ENCODE measurements around the gene INSM1. TPM values are rescaled to one million over a fixed set of nuclear protein-coding genes. Genes with fewer than 3 reads are reported as not detected.

INSM1 gene
- total and polyA plus RNA-seq, 2 donors (not counting 3 experiments of a cell fraction or from before 2014, with no cell fraction given), result not detected

GRCh38 chr20:20395087-20395486 is 27.2 kb downstream of the INSM1 start:
- no peak for TF ChIP-seq GATA2 (IDR thresholded peaks at IDR 0.05; ENCODE audit: insufficient read depth, insufficient read length, low read depth, low read length)
- Histone ChIP-seq H3K4me3 (replicated peaks in 1 of 3; ENCODE audit: insufficient read depth in 1 of 3, low read depth in 1 of 3, low read length in 3 of 3) (no peak overlapping the region), H4K20me1 (replicated peaks; ENCODE audit: control insufficient read depth, extremely low read depth, insufficient read depth, low read length) (no peaks in the 10 kb centered on the region), H3K27me3 (ENCODE audit: control insufficient read depth in 2 of 2, insufficient read depth in 2 of 2, low read length in 2 of 2) (no peaks in the 10 kb centered on the region), H3K4me1 (ENCODE audit: control insufficient read depth, extremely low read depth, insufficient read depth, low read length) (no peaks in the 10 kb centered on the region), H2AFZ (ENCODE audit: low read depth, low read length) (no peak overlapping the region), H3K36me3 (ENCODE audit: control insufficient read depth in 2 of 2, extremely low read depth in 1 of 2, insufficient read depth in 2 of 2, low read length in 2 of 2) (peaks cover 0 to 16% of the 10 kb centered on the region in 2 experiments), H3K79me2 (ENCODE audit: control insufficient read depth, insufficient read depth, low read length) (no peaks in the 10 kb centered on the region), H3K9ac (replicated peaks; ENCODE audit: extremely low read depth, insufficient read depth, low read length) (no peak overlapping the region), H3K27ac (ENCODE audit: insufficient read depth, low read depth, low read length) (no peak overlapping the region), H3K9me1 (replicated peaks; ENCODE audit: control insufficient read depth, extremely low read depth, insufficient read depth, low read length) (no peaks in the 10 kb centered on the region), H3K4me2 (ENCODE audit: insufficient read depth, low read length) (no peak overlapping the region), H3K9me3 (replicated peaks; ENCODE audit: control insufficient read depth, insufficient read depth, low read length) (no peaks in the 10 kb centered on the region)
- no peak for FAIRE-seq
- intact Hi-C loops (cut with micrococcal nuclease), result no loop called here
- CTCF ChIA-PET, result no interaction called here
- dilution Hi-C loops (cut with MboI; ENCODE audit: extremely low pct_ligation_motif_present, low sequenced_read_pairs), result no loop called here
- POLR2A ChIA-PET, result no interaction called here
- BruUV-seq (replicated peaks), result no TSS peak
- no peak for DNase-seq (ENCODE audit: low read depth, low spot score)

DNA sequence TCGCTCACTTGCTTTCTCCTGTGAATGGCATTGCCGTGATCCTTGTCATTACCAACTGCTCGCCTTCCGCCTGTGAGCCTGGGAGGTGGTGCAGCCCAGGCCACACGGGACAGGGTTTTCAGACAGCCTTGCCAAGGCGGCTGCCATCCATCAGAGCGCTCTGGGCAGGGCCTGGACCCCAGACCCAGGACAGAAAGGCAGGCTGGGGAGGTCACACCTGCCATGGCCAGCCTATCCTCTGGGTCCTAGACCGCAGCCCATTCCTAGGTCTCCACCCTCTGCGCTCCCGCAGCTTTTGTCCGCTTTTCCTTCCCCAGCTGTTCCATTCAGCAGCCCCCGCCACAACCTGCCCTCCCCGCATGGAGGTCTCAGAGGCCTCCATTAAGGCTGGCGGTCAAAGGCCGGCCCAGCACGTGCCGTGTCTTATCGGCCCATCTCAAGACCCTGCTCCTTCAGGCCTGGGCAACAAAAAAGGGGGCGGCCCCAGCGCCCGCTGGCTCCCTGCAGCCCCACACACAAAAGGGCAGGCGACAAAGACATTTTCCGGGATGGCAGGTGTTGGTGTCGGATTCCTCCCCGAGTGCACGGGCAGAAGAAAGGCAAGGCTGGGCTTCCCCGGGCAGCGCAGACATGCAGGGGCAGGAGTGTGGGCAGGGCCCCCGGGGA is 28.1 kb downstream of the INSM1 start:
- BruUV-seq (replicated peaks), result no TSS peak
- ChIA-PET POLR2A (no interaction called here), CTCF (no interaction called here)

More for the DNA sequence above, 28.1 kb downstream of the INSM1 start:
- Histone ChIP-seq H3K9me1 (replicated peaks; ENCODE audit: control insufficient read depth, extremely low read depth, insufficient read depth, low read length) (no peaks in the 10 kb centered on the region), H3K4me3 (replicated peaks in 1 of 3; ENCODE audit: insufficient read depth in 1 of 3, low read depth in 1 of 3, low read length in 3 of 3) (no peak overlapping the region), H3K27ac (ENCODE audit: insufficient read depth, low read depth, low read length) (no peak overlapping the region), H3K4me1 (ENCODE audit: control insufficient read depth, extremely low read depth, insufficient read depth, low read length) (no peaks in the 10 kb centered on the region), H3K27me3 (ENCODE audit: control insufficient read depth in 2 of 2, insufficient read depth in 2 of 2, low read length in 2 of 2) (no peaks in the 10 kb centered on the region), H3K4me2 (ENCODE audit: insufficient read depth, low read length) (no peak overlapping the region), H3K36me3 (ENCODE audit: control insufficient read depth in 2 of 2, extremely low read depth in 1 of 2, insufficient read depth in 2 of 2, low read length in 2 of 2) (peaks cover 0 to 16% of the 10 kb centered on the region in 2 experiments), H3K9me3 (replicated peaks; ENCODE audit: control insufficient read depth, insufficient read depth, low read length) (no peaks in the 10 kb centered on the region), H3K9ac (replicated peaks; ENCODE audit: extremely low read depth, insufficient read depth, low read length) (no peak overlapping the region), H4K20me1 (replicated peaks; ENCODE audit: control insufficient read depth, extremely low read depth, insufficient read depth, low read length) (no peaks in the 10 kb centered on the region), H3K79me2 (ENCODE audit: control insufficient read depth, insufficient read depth, low read length) (no peaks in the 10 kb centered on the region), H2AFZ (ENCODE audit: low read depth, low read length) (no peak overlapping the region)
- FAIRE-seq (no peak), DNase-seq (ENCODE audit: low read depth, low spot score) (no peak)
- dilution Hi-C loops (cut with MboI; ENCODE audit: extremely low pct_ligation_motif_present, low sequenced_read_pairs), result no loop called here
- TF ChIP-seq EZH2 (IDR thresholded peaks at IDR 0.05; ENCODE audit: borderline replicate concordance, low read depth, low read length, severe bottlenecking) (no peak), POLR2A (IDR thresholded peaks at IDR 0.05; ENCODE audit: low read depth, low read length) (no peak), JUN (IDR thresholded peaks at IDR 0.05; ENCODE audit: borderline replicate concordance, insufficient read depth, insufficient read length, low read depth) (no peak), GATA2 (IDR thresholded peaks at IDR 0.05; ENCODE audit: insufficient read depth, insufficient read length, low read depth, low read length) (no peak), FOS (IDR thresholded peaks at IDR 0.05; ENCODE audit: borderline replicate concordance, insufficient read depth, low read length) (no peak), POLR2AphosphoS5 (IDR thresholded peaks at IDR 0.05; ENCODE audit: insufficient read depth, low read depth, low read length) (no peak), MYC (IDR thresholded peaks at IDR 0.05; ENCODE audit: low read depth, low read length) (no peak)
- TF ChIP-seq, protein P1, sequence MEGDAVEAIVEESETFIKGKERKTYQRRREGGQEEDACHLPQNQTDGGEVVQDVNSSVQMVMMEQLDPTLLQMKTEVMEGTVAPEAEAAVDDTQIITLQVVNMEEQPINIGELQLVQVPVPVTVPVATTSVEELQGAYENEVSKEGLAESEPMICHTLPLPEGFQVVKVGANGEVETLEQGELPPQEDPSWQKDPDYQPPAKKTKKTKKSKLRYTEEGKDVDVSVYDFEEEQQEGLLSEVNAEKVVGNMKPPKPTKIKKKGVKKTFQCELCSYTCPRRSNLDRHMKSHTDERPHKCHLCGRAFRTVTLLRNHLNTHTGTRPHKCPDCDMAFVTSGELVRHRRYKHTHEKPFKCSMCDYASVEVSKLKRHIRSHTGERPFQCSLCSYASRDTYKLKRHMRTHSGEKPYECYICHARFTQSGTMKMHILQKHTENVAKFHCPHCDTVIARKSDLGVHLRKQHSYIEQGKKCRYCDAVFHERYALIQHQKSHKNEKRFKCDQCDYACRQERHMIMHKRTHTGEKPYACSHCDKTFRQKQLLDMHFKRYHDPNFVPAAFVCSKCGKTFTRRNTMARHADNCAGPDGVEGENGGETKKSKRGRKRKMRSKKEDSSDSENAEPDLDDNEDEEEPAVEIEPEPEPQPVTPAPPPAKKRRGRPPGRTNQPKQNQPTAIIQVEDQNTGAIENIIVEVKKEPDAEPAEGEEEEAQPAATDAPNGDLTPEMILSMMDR (IDR thresholded peaks at IDR 0.05; ENCODE audit: extremely low read depth in 1 of 2, insufficient read depth in 1 of 2, low read depth in 1 of 2, low read length in 2 of 2), result no peak
- TF ChIP-seq, protein P2, sequence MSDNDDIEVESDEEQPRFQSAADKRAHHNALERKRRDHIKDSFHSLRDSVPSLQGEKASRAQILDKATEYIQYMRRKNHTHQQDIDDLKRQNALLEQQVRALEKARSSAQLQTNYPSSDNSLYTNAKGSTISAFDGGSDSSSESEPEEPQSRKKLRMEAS (IDR thresholded peaks at IDR 0.05; ENCODE audit: insufficient read depth, insufficient read length), result no peak
- intact Hi-C loops (cut with micrococcal nuclease), result no loop called here

Data from endothelial cell of umbilical vein (primary cell).